PC-9 (cell line): ENCODE data around the gene SPANXN5. TPM values are rescaled to one million over a fixed set of nuclear protein-coding genes. Genes with fewer than 3 reads are reported as not detected.
"Not testable (repeated sequence)": the region's sequence is repeated elsewhere in the genome, so short reads cannot be mapped to it uniquely, and the experiment has no call there.

Experiments
- BruUV-seq: library from RNA; stranded (reverse); fragments of 400-500 nt; replicated peaks from 2 replicates; lab custom pipeline; 2021; lab: Mats Ljungman, UMichigan
- CTCF ChIA-PET: fragments of 300-600 bp; sonication (Branson Sonifier 250); formaldehyde crosslinking; loops from one replicate; lab custom pipeline; 2022; ENCODE audit warnings: antibody characterized with exemption; lab: Charles Lee
- POLR2A ChIA-PET: fragments of 300-600 bp; sonication (Branson Sonifier 250); formaldehyde crosslinking; loops from one replicate; lab custom pipeline; 2022; ENCODE audit warnings: antibody characterized with exemption; ENCODE audit not compliant: unreplicated experiment; lab: Charles Lee
- DNase-seq, 2 experiments: peaks; one replicate each; pipeline versions ENCODE4 v3.0.0 to v3.0.0-alpha.2; 2015 to 2022; ENCODE audit warnings: mixed read lengths in 1 of 2
- H2AFZ ChIP-seq: fragments of 200-600 bp; sonication (generic); 2 replicates; pipeline ENCODE4 v1.8.1; 2017; ENCODE audit warnings: antibody characterized with exemption
- H3F3A ChIP-seq: fragments of 200-600 bp; sonication (generic); 2 replicates; pipeline ENCODE4 v1.8.1; 2017; ENCODE audit warnings: antibody characterized with exemption, mild to moderate bottlenecking, low read depth; ENCODE audit not compliant: insufficient read depth
- H3K27ac ChIP-seq: fragments of 200-600 bp; sonication (generic); 2 replicates; pipeline ENCODE4 v1.6.1; 2016; ENCODE audit warnings: mixed run types
- H3K27me3 ChIP-seq: fragments of 200-600 bp; sonication (generic); 2 replicates; pipeline ENCODE4 v1.6.1; 2016; ENCODE audit warnings: low read depth, mixed run types; ENCODE audit not compliant: insufficient read depth
- H3K36me3 ChIP-seq: fragments of 200-600 bp; sonication (generic); 2 replicates; pipeline ENCODE4 v1.6.1; 2016; ENCODE audit warnings: low read depth, mixed run types
- H3K4me1 ChIP-seq: fragments of 200-600 bp; sonication (generic); replicated peaks from 2 replicates; pipeline ENCODE4 v1.6.1; 2016; ENCODE audit warnings: mixed run types; ENCODE audit not compliant: insufficient read depth
- H3K4me2 ChIP-seq: fragments of 200-600 bp; sonication (generic); 2 replicates; pipeline ENCODE4 v1.6.1; 2017; ENCODE audit warnings: mixed run types
- H3K4me3 ChIP-seq: fragments of 200-600 bp; sonication (generic); 2 replicates; pipeline ENCODE4 v1.6.1; 2016; ENCODE audit warnings: mixed run types
- H3K79me2 ChIP-seq: fragments of 200-600 bp; sonication (generic); 2 replicates; pipeline ENCODE4 v1.6.1; 2017; ENCODE audit warnings: low read depth, mixed run types
- H3K9me2 ChIP-seq: fragments of 200-600 bp; sonication (generic); 2 replicates; pipeline ENCODE4 v1.8.1; 2017; ENCODE audit warnings: mild to moderate bottlenecking; ENCODE audit not compliant: insufficient read depth
- H3K9me3 ChIP-seq: fragments of 200-600 bp; sonication (generic); 2 replicates; pipeline ENCODE4 v1.8.1; 2016; ENCODE audit warnings: low read depth; ENCODE audit not compliant: insufficient read depth
- H4K20me1 ChIP-seq: fragments of 200-600 bp; sonication (generic); 2 replicates; pipeline ENCODE4 v1.8.1; 2017; ENCODE audit not compliant: insufficient read depth
- EZH2 ChIP-seq: fragments of 200-600 bp; sonication (generic); IDR thresholded peaks from 2 replicates; pipeline ENCODE4 v1.8.0; 2017; ENCODE audit warnings: antibody characterized with exemption, low read depth
- intact Hi-C: fragments of 100-400 bp; cut with micrococcal nuclease; formaldehyde crosslinking; loops from one replicate; pipeline ENCODE4 v1.10.0; 2022; ENCODE audit not compliant: unreplicated experiment
- total RNA-seq: library from RNA; stranded (reverse); gene quantifications from 2 replicates; pipeline ENCODE4 v1.2.3, GENCODE V29; 2021
- TF ChIP-seq, protein P1 (sequence below): fragments of 200-600 bp; sonication (generic); conservative IDR thresholded peaks from 2 replicates; pipeline ENCODE4 v1.6.1; 2017; ENCODE audit warnings: mixed run types, antibody characterized with exemption, mild to moderate bottlenecking, moderate library complexity

SPANXN5 gene
- total RNA-seq, 1 experiment from 2014 or later: not detected

DNA sequence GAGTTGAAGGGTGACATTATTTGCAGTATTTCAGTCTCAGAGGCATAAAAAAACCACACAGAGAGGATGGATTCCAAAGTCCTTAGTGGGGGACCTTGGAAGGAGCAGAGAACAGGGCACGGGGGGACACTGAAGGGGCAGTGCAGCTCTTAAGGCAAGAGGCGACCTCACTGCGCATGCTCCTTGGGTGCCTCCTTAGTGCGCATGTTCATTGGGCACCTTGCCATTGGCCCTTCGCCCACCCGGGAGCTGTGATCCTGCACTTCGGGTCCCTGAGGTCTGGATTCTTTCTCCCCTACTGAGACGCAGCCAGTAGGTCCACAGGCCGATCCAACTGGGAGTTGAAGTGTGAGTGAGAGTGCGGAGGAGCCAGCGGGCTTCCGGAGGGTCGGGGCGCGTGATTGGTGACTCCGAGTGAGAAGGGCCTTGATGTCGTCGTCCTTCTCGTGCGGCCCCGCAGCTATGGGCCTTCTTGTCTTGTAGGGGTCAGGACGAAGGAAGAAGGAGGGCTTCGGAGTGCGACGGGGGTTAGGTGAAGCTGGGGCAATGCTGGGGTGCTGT is 13.9 kb upstream of the SPANXN5 start, which contains the start of gene XAGE5:
XAGE5 (plus strand) TSS at position 223 of the 561 bp plus-strand sequence. CDS start 1,280 bp downstream, outside the sequence.
- no TSS peak for BruUV-seq
- Histone ChIP-seq H3K4me3 (no peak within 1 kb of the TSS), H3F3A (no peaks in the 10 kb centered on the region), H3K36me3 (no peaks in the 10 kb centered on the region), H3K27ac (no peak within 1 kb of the TSS), H2AFZ (no peak within 1 kb of the TSS), H4K20me1 (no peaks in the 10 kb centered on the region), H3K4me2 (no peak within 1 kb of the TSS), H3K9me2 (no peaks in the 10 kb centered on the region), H3K4me1 (no peaks in the 10 kb centered on the region), H3K9me3 (no peaks in the 10 kb centered on the region), H3K79me2 (no peaks in the 10 kb centered on the region), H3K27me3 (no peaks in the 10 kb centered on the region)
- CTCF ChIA-PET: no interaction called here
- DNase-seq: no peak
- intact Hi-C loops: no loop called here
- POLR2A ChIA-PET: no interaction called here
- TF ChIP-seq, protein P1, sequence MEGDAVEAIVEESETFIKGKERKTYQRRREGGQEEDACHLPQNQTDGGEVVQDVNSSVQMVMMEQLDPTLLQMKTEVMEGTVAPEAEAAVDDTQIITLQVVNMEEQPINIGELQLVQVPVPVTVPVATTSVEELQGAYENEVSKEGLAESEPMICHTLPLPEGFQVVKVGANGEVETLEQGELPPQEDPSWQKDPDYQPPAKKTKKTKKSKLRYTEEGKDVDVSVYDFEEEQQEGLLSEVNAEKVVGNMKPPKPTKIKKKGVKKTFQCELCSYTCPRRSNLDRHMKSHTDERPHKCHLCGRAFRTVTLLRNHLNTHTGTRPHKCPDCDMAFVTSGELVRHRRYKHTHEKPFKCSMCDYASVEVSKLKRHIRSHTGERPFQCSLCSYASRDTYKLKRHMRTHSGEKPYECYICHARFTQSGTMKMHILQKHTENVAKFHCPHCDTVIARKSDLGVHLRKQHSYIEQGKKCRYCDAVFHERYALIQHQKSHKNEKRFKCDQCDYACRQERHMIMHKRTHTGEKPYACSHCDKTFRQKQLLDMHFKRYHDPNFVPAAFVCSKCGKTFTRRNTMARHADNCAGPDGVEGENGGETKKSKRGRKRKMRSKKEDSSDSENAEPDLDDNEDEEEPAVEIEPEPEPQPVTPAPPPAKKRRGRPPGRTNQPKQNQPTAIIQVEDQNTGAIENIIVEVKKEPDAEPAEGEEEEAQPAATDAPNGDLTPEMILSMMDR: no peak
- no peak for TF ChIP-seq EZH2

DNA sequence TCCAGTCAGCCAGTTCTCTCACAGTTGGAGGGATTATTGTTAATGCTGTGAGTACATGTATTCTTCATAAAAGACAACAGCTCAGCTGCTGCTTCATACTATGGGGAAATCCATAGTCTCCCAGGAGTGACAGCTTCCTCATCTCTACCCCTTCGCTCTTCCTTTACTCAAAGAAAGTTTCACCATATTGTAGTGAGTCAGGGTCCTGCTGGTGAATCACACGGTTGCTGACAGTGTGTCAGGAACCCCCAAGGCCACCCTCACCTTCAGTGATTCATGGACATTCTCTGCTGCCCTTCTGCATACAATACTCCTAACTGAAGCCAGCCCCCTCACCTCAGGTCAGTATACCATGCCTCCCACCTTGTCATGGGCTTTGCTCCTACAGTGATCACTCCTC is 7.6 kb upstream of the SPANXN5 start:
- H3K4me2 ChIP-seq, H3K9me3 ChIP-seq, H3K9me2 ChIP-seq, H3K4me3 ChIP-seq, H3F3A ChIP-seq, H4K20me1 ChIP-seq, intact Hi-C loops, H2AFZ ChIP-seq, H3K79me2 ChIP-seq, POLR2A ChIA-PET, H3K4me1 ChIP-seq, H3K36me3 ChIP-seq, CTCF ChIA-PET, DNase-seq, H3K27ac ChIP-seq, BruUV-seq, H3K27me3 ChIP-seq: not testable (repeated sequence)

DNA sequence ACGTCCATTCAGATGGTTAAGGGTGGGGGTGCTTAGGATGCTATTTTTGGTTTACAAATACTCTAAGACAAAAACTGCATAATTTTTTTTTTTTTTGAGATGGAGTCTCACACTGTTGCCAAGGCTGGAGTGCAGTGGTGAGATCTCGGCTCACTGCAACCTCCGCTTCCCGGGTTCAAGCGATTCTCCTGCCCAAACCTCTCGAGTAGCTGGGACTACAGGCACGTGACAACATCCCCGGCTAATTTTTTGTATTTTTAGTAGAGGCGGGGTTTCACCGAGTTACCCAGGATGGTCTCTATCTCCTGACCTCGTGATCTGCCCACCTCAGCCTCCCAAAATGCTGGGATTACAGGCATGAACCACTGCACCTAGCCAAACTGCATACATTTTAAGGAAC is 23.7 kb downstream of the SPANXN5 start:
- POLR2A ChIA-PET, H3K27ac ChIP-seq, H3K36me3 ChIP-seq, H3K79me2 ChIP-seq, CTCF ChIA-PET, H3K4me2 ChIP-seq, intact Hi-C loops, BruUV-seq, H3K4me3 ChIP-seq, H2AFZ ChIP-seq, DNase-seq, H3K9me3 ChIP-seq, H3F3A ChIP-seq, H3K4me1 ChIP-seq, H3K27me3 ChIP-seq, H4K20me1 ChIP-seq, H3K9me2 ChIP-seq: not testable (repeated sequence)

DNA sequence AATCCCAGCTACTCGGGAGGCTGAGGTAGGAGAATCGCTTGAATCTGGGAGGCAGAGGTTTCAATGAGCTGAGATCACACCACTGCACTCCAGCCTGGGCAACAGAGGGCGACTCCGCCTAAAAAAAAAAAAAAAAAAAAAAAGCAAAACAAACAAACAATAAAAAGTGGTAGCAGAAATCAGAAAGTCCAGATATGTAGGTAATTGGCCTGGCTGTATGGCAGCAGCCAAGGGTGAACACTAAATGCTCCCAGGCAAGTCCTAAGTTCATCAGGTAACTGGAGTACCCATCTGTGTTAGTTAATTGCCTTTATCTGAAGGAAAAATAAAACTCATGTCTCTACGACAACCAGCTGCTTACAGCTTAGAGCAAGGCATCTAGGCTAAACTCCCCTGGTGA is 31.2 kb downstream of the SPANXN5 start:
- H3K4me3 ChIP-seq, H3F3A ChIP-seq, H3K4me2 ChIP-seq, H3K27me3 ChIP-seq, H3K9me2 ChIP-seq, intact Hi-C loops, DNase-seq, H4K20me1 ChIP-seq, H3K9me3 ChIP-seq, H3K27ac ChIP-seq, H2AFZ ChIP-seq, H3K4me1 ChIP-seq, BruUV-seq, H3K79me2 ChIP-seq, POLR2A ChIA-PET, CTCF ChIA-PET, H3K36me3 ChIP-seq: not testable (repeated sequence)

DNA sequence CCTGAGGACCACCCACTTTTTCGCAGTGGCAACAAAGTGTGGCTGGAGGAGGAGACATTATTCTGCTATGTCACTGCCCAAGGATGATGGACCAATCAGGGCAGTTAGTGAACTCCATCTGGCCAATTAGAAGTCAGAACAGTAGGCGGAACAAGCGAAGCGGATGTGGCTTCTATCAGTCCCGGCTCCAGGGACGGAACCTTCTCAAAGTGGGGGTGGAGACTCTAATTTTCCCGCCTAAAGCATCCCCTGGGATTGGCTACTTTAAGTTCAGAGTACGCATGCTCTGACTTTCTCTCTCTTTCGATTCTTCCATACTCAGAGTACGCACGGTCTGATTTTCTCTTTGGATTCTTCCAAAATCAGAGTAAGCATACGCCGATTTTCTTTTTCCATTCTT is 46.3 kb downstream of the SPANXN5 start, which contains the start of gene SSX2B:
SSX2B (plus strand) TSS at position 301 of the 400 bp plus-strand sequence. CDS start 1,429 bp downstream, outside the sequence.
- BruUV-seq, H3K4me3 ChIP-seq, H3K27ac ChIP-seq, H2AFZ ChIP-seq, H3K4me2 ChIP-seq, POLR2A ChIA-PET, H3K79me2 ChIP-seq, H3F3A ChIP-seq, intact Hi-C loops, DNase-seq, CTCF ChIA-PET, H3K27me3 ChIP-seq, H3K9me3 ChIP-seq, H3K36me3 ChIP-seq, H3K9me2 ChIP-seq, H4K20me1 ChIP-seq, H3K4me1 ChIP-seq: not testable (repeated sequence)
